Stimulated activated CD4-positive, alpha-beta T cell treated with anti-CD3 and anti-CD28 coated beads, Interleukin-12 subunit alpha, Interleukin-12 subunit beta, amount 100 ng/mL, for 4 hours (primary cell): ENCODE measurements around the gene BCR.

Source experiments
- DNase-seq: peaks from one replicate; pipeline ENCODE4 v3.0.0-alpha.2; 2020

BCR gene

DNA sequence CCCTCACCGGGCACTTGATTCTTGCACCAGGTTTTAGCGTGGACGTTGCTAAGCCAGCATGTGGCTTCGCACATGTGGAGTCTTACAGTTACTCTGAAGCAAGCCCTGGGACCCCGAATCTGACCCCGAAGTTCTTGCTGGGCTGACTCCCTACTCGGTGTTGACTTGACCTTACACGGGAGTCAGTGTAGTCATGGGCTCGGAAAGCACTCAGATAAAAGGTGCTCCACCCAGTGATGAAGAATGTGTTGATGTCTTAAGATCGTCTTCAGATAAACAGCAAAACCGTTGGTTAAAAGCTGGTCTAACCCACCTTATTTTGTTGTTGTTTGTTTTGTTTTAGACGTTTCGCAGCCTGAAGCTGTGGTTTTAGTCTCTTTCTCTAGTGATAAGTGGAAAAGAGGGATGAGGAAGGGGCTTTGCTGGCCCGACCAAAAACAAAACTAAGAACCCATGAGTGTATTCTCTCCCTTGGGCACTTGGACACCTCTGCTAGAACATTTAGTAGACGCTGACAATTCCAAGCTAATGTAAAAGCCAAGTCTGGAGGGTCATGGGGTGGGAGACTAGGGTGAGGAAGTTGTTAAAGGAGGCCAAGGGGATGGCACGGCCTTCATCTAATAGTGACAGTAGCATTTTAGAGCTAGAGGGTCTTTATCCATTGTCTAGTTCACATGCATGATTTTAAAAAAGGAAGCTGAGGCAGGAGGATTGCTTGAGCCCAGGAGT, 69.9 kb downstream of the BCR start:
- no peak for DNase-seq

DNA sequence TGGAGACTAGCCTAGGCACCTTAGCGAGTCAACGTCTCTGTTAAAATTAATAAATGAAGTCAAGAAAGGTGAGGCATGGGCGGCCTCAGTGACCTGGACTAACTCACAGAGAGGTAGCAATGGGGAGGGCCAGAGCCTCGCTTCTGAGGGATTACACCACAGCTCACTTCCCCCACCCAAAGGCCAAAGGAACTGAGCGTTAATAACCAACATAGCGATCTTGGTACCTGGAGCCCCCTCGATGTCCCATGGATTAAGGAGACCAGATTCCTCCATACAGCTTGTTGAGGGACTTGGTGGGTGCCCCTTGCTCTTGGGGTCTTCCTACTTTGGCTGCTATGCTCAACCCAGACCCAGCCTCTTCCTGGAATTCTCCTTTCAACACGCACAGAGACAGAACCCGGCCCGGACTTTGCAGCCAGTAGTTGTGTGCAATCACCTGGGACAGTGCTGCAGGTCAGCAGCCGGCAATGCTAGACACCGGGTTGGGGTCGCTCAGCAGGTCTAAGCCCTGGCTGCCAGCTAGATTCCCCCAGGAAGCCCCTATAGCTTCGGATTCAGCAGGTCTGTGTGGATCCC, 70.6 kb downstream of the BCR start:
- DNase-seq, result no peak

DNA sequence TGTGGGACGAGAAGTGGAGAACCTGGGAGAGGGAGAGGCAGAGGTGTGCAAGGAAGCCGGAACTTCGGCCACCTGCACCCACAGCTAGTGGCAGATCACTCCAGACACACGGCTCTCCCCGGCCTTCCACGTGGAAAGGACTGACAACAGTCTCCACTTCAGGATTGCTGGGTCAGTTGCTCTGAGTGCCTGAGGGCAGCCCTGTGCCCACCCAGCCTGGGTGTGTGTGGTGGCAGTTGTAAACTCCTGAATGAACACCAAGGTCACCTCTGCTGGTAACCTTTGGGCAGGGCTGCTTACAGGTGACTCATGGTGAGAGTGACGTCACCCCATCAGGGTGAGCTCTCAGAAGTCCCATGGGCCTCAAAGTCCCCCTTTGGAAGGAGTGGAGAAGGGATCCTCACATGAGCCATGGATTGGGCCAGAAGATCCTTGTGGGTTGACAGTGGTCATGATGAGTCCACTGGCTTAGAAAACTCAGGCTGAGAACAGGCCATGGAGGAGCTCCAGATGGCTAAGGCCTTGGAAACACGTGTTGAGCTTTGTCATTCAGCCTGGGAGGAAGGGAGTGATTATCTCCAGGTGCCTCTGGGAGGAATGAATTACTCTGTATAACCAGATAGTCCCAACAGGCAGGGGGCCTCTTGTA, 71.3 kb downstream of the BCR start:
- no peak for DNase-seq

DNA sequence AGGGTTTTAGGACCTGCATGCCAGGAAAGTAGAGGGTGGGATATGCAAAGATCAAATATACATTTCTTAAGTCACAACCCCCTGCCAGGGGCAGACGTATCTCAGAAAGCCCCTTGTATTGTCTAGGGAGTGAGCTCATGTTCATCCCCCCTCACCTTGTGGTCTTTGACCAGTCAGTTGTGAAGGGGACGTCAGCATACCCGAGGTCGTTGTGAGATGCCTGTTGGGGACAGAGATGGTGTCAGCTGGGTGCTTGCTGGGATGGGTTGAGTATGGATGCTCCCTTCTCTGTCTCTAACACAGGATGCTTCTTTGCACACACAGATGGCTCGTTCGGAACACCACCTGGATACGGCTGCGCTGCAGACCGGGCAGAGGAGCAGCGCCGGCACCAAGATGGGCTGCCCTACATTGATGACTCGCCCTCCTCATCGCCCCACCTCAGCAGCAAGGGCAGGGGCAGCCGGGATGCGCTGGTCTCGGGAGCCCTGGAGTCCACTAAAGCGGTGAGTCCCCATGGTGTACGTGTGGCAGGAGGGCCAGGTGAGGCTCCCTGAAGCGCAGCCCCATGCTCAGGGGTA, 73.3 kb downstream of the BCR start:
- DNase-seq, result no peak

DNA sequence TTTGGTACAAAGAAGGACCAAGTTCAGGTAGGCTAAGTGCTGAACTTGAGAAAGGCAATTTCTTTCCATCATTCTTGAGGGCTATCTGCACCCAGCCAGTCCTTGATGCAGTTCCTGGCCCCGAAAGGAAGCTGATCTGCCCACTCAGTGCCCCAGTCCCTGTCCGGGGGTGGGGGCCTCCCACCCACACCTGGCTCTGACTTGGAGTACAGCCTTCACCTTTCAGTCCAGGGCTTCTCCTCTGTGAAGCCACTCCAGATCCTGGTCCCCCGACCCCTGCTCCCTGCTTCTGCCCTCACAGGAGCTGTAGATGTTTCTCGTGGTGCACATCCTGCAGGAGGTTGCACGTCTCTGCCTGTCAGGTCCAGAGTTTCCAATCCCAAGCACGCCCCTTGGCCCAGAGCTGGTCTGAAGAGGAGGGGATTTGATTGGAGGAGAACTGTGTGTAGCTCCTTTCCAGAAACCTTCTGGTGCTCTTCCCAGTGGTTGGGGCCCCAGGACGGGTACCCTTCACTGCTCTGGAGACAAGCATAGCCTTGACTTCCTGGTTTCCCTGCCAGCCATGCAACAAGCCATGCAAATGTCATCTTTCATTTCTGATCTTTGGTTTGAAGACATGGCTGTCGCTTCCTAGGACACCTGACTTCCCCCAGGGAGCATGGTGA, 75.3 kb downstream of the BCR start:
- no peak for DNase-seq

DNA sequence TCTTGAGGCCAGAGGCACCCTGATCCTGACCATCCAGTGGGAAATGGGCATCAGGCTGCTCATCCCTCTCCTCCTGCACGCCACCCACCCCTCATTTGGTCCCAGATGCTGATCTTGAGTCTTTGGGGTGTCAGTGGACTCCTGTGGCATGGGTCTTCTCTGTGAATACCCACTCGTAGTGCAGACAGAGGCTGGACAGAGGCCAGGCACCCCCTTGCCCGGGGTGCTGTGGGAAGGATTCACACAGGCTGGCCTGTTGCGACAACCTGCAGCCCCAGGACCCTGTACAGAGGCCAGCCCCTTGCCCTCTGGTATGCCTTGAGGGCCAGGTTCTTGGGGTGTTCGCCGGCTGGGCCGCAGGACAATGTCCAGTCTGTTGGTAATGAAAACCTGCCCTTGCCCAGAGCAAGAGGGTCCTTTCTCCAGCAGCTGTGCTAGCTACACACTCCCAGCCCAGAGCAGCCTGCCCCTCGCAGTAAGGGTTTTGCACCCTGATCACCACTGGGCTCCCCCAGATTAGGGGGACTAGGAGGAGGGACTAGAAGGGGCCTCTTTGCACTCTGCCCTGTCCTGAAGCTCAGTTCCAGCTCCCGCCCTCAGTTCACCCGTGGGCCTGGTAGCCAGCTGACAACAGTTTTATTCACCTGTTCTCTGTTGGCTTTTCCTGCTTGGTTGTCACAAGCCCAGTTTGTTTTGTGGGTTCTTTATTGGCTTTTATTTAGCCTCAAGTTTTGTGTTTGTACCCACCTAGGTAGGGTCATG, 76.0 kb downstream of the BCR start:
- no peak for DNase-seq

DNA sequence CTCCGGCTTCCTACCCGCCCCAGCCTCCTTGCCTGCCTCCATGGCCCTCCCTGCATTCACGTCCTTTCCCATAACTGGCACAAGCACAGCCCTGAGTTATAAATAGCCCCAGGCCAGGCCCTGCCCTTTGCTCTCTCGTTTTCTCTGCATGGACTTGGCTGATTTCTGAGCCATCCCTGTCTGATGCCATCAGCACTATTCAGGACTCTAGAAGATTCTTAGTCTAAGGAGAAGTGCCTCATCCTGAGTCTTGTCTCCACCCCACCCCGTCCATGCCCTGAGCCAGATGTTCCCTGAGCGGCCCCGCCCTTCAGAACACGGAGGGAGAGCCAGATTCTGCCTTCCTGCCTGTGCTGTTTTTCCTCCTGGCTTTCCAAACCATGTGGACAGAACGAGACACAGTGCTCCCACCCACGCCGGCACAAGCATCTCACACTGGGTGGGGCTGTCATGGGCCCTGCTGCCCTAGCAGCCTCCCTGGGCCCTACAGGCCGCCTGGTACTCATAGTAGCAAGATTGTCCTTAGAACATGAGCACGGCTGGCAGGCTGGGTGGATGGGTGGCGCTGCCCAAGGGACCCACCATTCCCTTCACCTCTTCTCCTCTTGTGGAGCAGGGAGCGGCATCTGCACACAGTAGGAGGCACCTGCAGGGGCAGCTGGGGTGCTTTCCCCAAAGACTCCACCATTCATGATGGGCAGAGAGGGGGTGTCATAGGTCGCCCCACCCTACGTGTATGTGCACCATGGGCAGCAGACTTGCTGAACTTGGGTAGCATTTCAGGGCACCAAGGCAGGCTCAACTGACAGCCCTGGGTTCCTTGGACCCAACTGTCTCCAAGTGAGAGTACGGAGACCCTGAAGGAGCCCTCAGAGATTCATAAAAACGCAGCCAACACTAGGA, 76.9 kb downstream of the BCR start:
- no peak for DNase-seq

DNA sequence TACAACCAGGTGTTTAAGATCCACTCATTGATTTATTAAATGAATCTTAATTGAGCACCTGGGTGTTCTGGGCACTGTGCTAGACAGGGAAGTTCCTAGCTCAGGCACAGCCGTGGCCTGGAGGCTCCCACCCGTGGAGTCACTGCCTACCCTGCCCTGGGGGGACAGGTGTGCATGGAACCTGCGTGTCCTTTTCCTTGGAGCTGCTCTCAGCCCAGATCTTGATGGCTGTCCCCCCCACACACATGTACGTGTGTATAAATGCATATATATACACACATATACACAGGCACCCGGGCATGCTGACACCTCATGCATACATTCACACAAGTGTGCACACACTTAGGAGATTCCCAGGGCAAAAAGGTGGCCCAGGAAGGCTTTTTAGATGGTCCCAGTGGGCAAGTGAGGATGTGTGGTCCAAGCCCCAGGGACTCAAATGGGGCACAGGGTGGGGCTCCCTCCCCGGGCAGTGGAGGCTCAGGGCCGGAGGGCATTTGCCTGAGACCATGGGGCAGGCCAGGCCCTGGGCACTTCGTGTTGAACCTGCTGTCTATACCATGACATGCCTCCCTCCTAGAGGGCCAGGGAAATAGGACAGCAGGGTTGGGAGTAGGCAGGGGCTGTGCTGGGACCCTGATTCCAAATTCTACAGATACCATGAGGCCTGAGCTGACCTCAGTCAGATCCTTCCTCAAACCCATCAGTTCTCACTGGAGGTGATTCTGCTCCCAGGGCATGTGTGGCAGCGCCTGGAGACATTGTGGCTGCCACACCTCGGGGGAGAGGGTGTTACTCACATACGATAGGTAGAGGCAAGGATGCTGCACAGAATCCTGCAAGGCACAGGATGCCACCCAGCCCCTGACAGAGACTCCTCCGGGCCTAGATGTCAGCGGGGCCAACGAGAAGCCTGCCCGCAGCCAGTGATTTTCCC, 77.8 kb downstream of the BCR start:
- no peak for DNase-seq

DNA sequence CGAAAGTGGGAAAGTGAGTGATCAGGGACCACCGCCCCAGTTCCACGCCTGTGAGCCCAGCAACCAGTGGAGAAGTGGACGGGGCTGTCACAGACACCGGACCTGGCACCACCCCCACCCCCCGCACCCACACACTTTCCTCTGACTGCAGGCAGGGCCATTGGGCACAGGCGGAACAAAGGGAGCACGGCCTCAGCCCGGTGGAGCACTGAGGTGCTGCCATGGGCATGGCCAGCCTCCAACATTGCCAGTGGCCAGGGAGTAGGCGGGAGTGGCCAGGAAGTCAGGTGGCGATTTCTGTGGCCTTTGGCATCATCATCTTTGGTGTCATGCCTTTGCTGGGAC, 78.5 kb downstream of the BCR start:
- DNase-seq, result no peak

DNA sequence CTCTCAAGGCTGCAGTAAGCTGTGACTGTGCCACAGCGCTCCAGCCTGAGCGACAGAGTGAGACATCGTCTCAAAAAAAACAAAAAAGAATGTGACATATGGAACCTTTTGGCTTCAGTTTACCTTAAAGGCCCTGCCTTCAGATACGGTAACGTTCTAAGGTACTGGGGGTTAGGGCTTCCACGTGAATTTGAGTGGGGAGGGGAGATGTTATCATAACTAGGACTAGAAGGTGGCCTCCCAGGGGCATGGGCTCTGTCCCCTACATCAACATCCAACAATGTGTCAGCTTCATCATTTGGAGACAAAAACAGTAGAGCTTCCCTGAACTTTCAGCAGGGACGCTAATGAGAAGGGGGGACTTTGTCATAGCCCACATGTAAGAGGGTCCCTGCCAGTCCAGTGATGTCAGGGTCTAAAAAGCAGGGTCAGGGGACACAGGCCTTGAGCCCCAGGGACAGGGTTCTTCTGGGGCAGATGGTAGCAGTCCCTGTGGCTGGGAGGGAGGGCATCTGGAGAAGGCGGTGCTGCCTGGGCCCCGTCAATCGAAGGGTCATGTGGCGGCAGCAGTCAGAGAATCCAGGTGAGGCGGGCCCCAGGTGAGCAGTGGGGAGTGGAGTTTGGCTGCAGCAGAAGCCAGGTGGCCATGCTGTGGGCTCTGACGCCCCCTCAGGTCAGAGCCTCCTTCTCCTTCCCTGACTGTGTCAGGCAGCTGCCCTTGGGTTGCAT, 79.8 kb downstream of the BCR start:
- no peak for DNase-seq

DNA sequence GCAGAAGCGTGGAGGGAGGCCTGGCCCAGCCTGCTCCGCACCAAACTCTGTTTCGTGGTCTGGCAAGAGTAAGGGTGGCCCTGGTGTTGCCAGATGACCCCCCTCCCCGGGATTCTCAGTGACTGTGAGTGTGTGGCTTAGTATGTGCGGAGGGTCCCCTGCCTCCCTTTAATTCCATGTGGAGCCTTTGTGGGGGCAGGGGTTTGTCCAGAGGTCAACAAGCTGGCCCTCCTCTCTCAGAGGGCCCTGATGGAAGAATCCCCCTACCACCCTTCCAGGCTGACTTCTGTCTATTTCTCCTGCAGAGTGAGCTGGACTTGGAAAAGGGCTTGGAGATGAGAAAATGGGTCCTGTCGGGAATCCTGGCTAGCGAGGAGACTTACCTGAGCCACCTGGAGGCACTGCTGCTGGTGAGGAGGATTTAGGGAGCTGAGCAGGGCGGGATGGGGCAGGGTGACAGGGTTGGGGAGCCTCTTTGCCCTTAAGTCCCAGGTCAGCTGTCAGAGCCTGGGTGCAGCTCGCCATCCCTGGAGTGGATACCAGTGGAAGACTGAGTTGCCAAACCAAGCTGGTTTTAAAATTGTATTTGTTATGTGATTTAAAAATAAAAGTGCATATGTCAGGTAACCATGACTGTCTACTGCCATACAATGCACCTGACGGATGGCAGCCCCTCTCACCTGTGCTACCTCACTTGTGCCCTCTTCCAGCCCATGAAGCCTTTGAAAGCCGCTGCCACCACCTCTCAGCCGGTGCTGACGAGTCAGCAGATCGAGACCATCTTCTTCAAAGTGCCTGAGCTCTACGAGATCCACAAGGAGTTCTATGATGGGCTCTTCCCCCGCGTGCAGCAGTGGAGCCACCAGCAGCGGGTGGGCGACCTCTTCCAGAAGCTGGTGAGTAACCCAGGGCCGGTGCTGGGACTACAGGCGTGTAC, 80.6 kb downstream of the BCR start:
- no peak for DNase-seq

DNA sequence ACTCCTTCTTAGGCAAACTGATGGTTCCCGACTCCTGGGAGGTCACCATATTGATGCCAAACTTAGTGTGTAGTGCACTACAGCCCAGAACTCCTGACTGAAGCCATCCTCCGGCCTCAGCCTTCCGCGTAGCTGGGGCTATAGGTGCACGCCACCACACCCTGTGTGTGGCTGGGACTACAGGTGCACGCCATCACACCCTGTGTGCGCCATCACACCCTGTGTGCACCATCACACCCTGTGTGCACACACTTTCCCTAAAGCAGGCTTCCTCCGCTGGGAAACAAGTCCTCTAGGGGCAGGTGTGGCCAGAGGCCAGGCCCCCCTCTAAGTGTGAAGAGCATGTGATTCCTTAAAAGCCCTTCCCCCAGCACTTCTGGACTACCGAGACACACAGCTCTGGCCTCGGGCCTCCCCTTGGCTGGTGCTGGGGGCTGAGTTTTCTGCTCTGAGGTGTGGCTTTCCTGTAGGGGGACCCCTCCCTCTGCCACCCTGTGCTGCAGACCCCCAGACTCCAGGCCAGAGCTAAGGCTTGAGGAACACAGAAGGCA, 81.7 kb downstream of the BCR start:
- no peak for DNase-seq

DNA sequence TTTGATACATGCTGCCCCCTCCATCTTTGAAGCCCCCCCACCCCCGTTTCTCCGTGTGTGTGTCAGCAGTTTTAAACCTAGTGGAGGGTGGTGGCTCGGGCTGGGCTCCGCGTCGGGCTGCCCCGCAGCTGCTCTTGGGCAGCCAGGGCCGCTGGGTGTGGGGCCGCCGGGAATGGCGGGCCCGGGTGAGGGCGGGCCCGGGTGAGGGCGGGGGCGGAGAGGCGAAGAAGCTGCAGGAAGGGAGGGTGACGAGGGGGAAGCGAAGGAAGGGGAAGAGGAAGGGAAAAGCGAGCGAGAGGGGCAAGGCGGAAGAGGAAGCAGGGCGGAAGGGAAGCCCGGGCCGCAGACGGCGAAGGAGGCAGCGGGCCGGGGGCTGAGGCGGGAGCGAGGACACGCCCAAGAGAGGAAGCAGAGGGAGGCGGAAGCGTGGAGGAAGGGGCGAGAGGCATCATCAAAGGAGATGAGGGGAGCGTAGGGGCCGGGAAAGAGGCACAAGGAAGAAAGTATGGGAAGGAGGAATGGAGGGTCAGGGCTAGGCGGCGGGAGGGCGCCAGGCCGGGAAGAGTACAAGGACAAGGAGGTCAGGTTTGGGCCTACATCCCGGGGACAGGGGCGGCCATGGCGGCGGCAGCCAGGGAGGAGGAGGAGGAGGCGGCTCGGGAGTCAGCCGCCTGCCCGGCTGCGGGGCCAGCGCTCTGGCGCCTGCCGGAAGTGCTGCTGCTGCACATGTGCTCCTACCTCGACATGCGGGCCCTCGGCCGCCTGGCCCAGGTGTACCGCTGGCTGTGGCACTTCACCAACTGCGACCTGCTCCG, 82.4 kb downstream of the BCR start:
- DNase-seq, result no peak

DNA sequence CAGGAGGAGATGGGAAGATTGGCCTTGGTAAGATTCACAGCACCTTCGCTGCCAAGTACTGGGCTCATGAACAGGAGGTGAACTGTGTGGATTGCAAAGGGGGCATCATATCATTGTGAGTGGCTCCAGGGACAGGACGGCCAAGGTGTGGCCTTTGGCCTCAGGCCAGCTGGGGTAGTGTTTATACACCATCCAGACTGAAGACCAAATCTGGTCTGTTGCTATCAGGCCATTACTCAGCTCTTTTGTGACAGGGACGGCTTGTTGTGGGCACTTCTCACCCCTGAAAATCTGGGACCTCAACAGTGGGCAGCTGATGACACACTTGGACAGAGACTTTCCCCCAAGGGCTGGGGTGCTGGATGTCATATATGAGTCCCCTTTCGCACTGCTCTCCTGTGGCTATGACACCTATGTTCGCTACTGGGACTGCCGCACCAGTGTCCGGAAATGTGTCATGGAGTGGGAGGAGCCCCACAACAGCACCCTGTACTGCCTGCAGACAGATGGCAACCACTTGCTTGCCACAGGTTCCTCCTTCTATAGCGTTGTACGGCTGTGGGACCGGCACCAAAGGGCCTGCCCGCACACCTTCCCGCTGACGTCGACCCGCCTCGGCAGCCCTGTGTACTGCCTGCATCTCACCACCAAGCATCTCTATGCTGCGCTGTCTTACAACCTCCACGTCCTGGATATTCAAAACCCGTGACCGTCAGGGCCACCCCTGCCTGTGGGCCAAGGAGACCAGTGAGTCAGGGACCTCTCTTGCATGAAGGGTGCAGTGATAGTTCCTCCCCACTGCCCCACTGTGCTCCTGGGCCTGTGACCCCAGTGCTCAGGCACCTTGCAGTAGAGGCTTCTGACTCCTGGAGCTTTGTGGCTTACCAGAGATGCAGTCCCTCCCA, 83.6 kb downstream of the BCR start:
- no peak for DNase-seq

DNA sequence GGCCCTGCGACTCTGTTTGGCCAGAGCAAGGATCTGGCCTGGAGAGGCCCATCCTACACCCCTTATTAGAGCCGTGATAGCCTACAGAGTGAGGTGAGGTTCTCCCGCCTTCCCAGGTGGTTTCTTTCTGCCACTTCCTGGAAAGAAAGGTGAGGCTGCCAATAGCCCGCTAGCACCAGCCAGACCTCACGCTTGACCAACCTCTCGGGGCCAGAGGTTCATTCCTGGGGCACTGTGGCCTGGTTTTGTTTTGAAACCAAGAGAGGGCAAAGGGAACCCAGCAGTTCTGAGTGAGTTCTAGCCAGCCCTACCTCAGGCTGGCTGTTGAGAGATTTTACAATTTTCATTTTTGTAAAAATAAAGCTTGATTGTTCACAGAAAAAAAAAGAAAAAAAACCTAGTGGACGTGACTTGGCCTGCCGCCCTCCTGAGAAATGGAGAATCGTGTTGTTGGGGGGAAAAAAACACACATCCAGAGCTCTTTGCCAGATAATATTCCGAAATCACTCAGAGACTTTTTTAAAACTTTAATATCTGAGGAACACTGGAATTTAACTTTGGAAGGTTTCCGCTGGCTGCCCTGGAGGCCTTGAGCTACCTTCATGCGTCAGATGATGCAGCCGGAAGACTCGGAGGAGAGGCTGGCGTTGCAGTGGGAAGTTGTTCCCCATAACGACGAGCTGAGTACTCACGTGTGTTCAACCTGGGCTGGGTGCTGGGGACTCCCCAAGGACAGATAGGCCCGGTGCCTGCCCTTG, 84.5 kb downstream of the BCR start:
- DNase-seq, result no peak

DNA sequence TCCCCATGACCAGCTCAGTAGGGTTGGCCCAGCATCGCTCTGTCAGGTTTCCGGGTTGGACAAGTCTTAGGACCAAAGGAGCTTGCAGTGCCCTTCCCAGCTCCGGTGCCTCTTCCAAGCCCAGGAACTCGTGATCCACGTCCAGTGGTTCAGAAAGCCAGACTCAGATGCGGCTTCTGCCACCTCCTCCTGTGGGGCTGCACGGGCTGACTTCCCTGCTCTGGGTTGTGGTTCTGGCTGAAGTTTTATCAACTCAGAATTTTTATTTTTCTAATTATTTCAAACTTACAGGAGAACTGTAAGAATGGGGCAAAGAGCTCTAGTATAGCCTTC, 85.0 kb downstream of the BCR start:
- DNase-seq, result no peak
